NCI-H2029 (cell line): ENCODE measurements around the gene HCRT.
A peak's percentile ranks its signal among the peaks of the same experiment; 100 is the strongest.

ENCODE experiments used
- DNase-seq: peaks from one replicate; lab custom pipeline; 2025; lab: John Stamatoyannopoulos, UW

HCRT gene

GRCh38 chr17:42138749-42139492, 46.3 kb downstream of the HCRT start:
- no peak for DNase-seq

GRCh38 chr17:42136654-42137051, 48.6 kb downstream of the HCRT start:
- DNase-seq: no peak

- DNase-seq: peak; percentile 90
Observed at GRCh38 chr17:42135664-42136653, 49.3 kb downstream of the HCRT start.

- DNase-seq: no peak
Observed at GRCh38 chr17:42135151-42135550, 50.1 kb downstream of the HCRT start.
